Liver (tissue), 9 donors: ENCODE data around the gene PCDH9. TPM values are rescaled to one million over a fixed set of nuclear protein-coding genes. Genes with fewer than 3 reads are reported as not detected.

Experiments
- DNase-seq: peaks from one replicate; pipeline ENCODE4 v3.0.0-alpha.2; 2017; ENCODE audit warnings: low spot score
- H3K27ac ChIP-seq, 2 donors: one replicate each; pipeline ENCODE4 v1.7.0; 2013; ENCODE audit warnings: inconsistent platforms in 2 of 2, low read length in 2 of 2, control low read depth in 1 of 2, low read depth in 1 of 2, mild to moderate bottlenecking in 1 of 2
- H3K27me3 ChIP-seq, 4 donors: one replicate each; pipeline versions ENCODE4 v1.6.1 to v1.7.0; 2013; ENCODE audit warnings: low read length in 3 of 4, inconsistent platforms in 1 of 4, mild to moderate bottlenecking in 1 of 4, moderate library complexity in 1 of 4; ENCODE audit not compliant: control insufficient read depth in 4 of 4, insufficient read depth in 4 of 4
- H3K36me3 ChIP-seq, 4 donors: one replicate each; pipeline versions ENCODE4 v1.6.1 to v1.7.0; 2013; ENCODE audit warnings: low read length in 3 of 4, mild to moderate bottlenecking in 3 of 4, low read depth in 1 of 4, moderate library complexity in 1 of 4; ENCODE audit not compliant: control insufficient read depth in 4 of 4, insufficient read depth in 3 of 4
- H3K4me1 ChIP-seq, 4 donors: one replicate each; pipeline versions ENCODE4 v1.6.1 to v1.7.0; 2013; ENCODE audit warnings: low read length in 3 of 4, mild to moderate bottlenecking in 3 of 4, moderate library complexity in 1 of 4; ENCODE audit not compliant: control insufficient read depth in 4 of 4, insufficient read depth in 4 of 4
- H3K4me3 ChIP-seq, 3 donors: one replicate each; pipeline versions ENCODE4 v1.6.1 to v1.7.0; 2013; ENCODE audit warnings: low read length in 3 of 3, control low read depth in 1 of 3, low read depth in 1 of 3, mild to moderate bottlenecking in 1 of 3
- H3K9ac ChIP-seq, 2 donors: one replicate each; pipeline ENCODE4 v1.7.0; 2013; ENCODE audit warnings: low read length in 2 of 2, mild to moderate bottlenecking in 2 of 2, moderate library complexity in 2 of 2, control low read depth in 1 of 2, low read depth in 1 of 2
- H3K9me3 ChIP-seq, 4 donors: one replicate each; pipeline versions ENCODE4 v1.6.1 to v1.7.0; 2013; ENCODE audit warnings: low read length in 3 of 4; ENCODE audit not compliant: control insufficient read depth in 4 of 4
- ATF3 ChIP-seq: IDR thresholded peaks from 2 replicates; pipeline ENCODE4 v1.6.1; 2016; ENCODE audit warnings: antibody characterized with exemption
- EGR1 ChIP-seq, 2 donors: IDR thresholded peaks; 2 replicates each; pipeline ENCODE4 v1.6.1; 2016 to 2018; ENCODE audit warnings: antibody characterized with exemption in 2 of 2, low read depth in 2 of 2
- FOXA1 ChIP-seq: IDR thresholded peaks from 2 replicates; pipeline ENCODE4 v1.6.1; 2016; ENCODE audit warnings: antibody characterized with exemption
- FOXA2 ChIP-seq: IDR thresholded peaks from 2 replicates; pipeline ENCODE4 v1.6.1; 2016; ENCODE audit warnings: antibody characterized with exemption
- GABPA ChIP-seq, 2 donors: IDR thresholded peaks in 1 of 2; conservative IDR thresholded peaks in 1 of 2; 2 replicates each; pipeline ENCODE4 v1.6.1; 2016; ENCODE audit warnings: antibody characterized with exemption in 2 of 2, mild to moderate bottlenecking in 1 of 2, moderate library complexity in 1 of 2
- HNF4G ChIP-seq: IDR thresholded peaks from 2 replicates; pipeline ENCODE4 v1.6.1; 2016; ENCODE audit warnings: antibody characterized with exemption
- JUND ChIP-seq, 2 donors: IDR thresholded peaks; 2 replicates each; pipeline ENCODE4 v1.6.1; 2016; ENCODE audit warnings: antibody characterized with exemption in 2 of 2
- MAX ChIP-seq: IDR thresholded peaks from 2 replicates; pipeline ENCODE4 v1.6.1; 2016; ENCODE audit warnings: antibody characterized with exemption
- NR2F2 ChIP-seq: IDR thresholded peaks from 2 replicates; pipeline ENCODE4 v1.6.1; 2016; ENCODE audit warnings: antibody characterized with exemption
- RAD21 ChIP-seq, 2 donors: IDR thresholded peaks; 2 replicates each; pipeline ENCODE4 v1.6.1; 2016; ENCODE audit warnings: antibody characterized with exemption in 2 of 2, mild to moderate bottlenecking in 2 of 2
- REST ChIP-seq: IDR thresholded peaks from 2 replicates; pipeline ENCODE4 v1.6.1; 2016; ENCODE audit warnings: antibody characterized with exemption, mild to moderate bottlenecking
- RXRA ChIP-seq, 2 donors: IDR thresholded peaks; 2 replicates each; pipeline ENCODE4 v1.6.1; 2017 to 2018; ENCODE audit warnings: antibody characterized with exemption in 2 of 2, mild to moderate bottlenecking in 1 of 2
- SP1 ChIP-seq: IDR thresholded peaks from 2 replicates; pipeline ENCODE4 v1.6.1; 2018; ENCODE audit warnings: antibody characterized with exemption, mild to moderate bottlenecking
- TAF1 ChIP-seq: conservative IDR thresholded peaks from 2 replicates; pipeline ENCODE4 v1.6.1; 2016; ENCODE audit warnings: antibody characterized with exemption, mild to moderate bottlenecking
- YY1 ChIP-seq: IDR thresholded peaks from 2 replicates; pipeline ENCODE4 v1.6.1; 2016; ENCODE audit warnings: antibody characterized with exemption, mild to moderate bottlenecking
- ZBTB33 ChIP-seq: IDR thresholded peaks from 2 replicates; pipeline ENCODE4 v1.6.1; 2016; ENCODE audit warnings: antibody characterized with exemption
- WGBS: extraction: QIAGEN DNeasy Blood & Tissue Kit; methylation state at CpG from one replicate; pipeline ENCODE4 v1.1.7; 2013; 5-methylcytosine and 5-hydroxymethylcytosine counted together
- polyA plus RNA-seq, 2 donors: library from polyadenylated mRNA; stranded (reverse) in 1 of 2; unstranded in 1 of 2; fragments of 200-250 nt in 1 of 2; fragments of >200 nt in 1 of 2; fragmentation: Nextera tagmentation in 1 of 2; extraction: Ambion mirVana in 1 of 2; gene quantifications; one replicate each; pipeline versions ENCODE4 v1.2.1 to v1.2.3, GENCODE V29; 2013 to 2015
- total RNA-seq, 2 donors: library from RNA; depleted of rRNA; stranded (reverse); fragments of >200 nt; gene quantifications; one replicate each; pipeline ENCODE4 v1.2.3, GENCODE V29; 2014
- donor health status: healthy.
- donor health status: healthy.
- donor health status: healthy.
- donor health status: healthy.
- donor health status: healthy.

Gene PCDH9
- total and polyA plus RNA-seq, 4 donors, result 0.90 to 4.0 (median 2.2) TPM

- Histone ChIP-seq H3K27ac (no peak overlapping the region), H3K9ac (no peak overlapping the region), H3K36me3 (no peaks in the 10 kb centered on the region), H3K4me1 (no peaks in the 10 kb centered on the region), H3K4me3 (no peak overlapping the region), H3K27me3 (no peaks in the 10 kb centered on the region), H3K9me3 (no peaks in the 10 kb centered on the region)
- DNase-seq, result no peak
- 81% methylated on average over 5 of the region's 5 CpGs for WGBS
- TF ChIP-seq FOXA1, result no peak
- no peak for TF ChIP-seq ZBTB33
Measured at GRCh38 chr13:66266761-66267160, 963.4 kb downstream of the PCDH9 start.

- TF ChIP-seq FOXA2, result no peak
- no peak for TF ChIP-seq SP1
- no peak for TF ChIP-seq MAX
- TF ChIP-seq YY1, result no peak
- TF ChIP-seq HNF4G, result no peak
- no peak for TF ChIP-seq ZBTB33
- no peak for TF ChIP-seq RXRA (IDR thresholded peaks at IDR 0.05)
- TF ChIP-seq JUND (IDR thresholded peaks at IDR 0.05), result no peak
- TF ChIP-seq FOXA1, result no peak
- no peak for DNase-seq
- 81% methylated on average over 1 of the region's 1 CpG for WGBS
- Histone ChIP-seq H3K9ac (no peak overlapping the region), H3K4me1 (no peaks in the 10 kb centered on the region), H3K27ac (no peak overlapping the region), H3K36me3 (no peaks in the 10 kb centered on the region), H3K27me3 (no peaks in the 10 kb centered on the region), H3K9me3 (no peaks in the 10 kb centered on the region), H3K4me3 (no peak overlapping the region)
Measured at GRCh38 chr13:66266348-66266747, 963.8 kb downstream of the PCDH9 start.

- Histone ChIP-seq H3K36me3 (no peaks in the 10 kb centered on the region), H3K9ac (no peak overlapping the region), H3K27me3 (no peaks in the 10 kb centered on the region), H3K4me1 (no peaks in the 10 kb centered on the region), H3K27ac (no peak overlapping the region), H3K4me3 (no peak overlapping the region), H3K9me3 (peaks cover 0 to under 1% (median 0%) of the 10 kb centered on the region in 4 donors)
- no peak for DNase-seq
- 65% methylated on average over 4 of the region's 4 CpGs for WGBS
- TF ChIP-seq YY1 (no peak), GABPA (IDR thresholded peaks at IDR 0.05 in 1 of 2, conservative IDR thresholded peaks at IDR 0.05 in 1 of 2) (no peak), FOXA1 (no peak), NR2F2 (no peak), RXRA (IDR thresholded peaks at IDR 0.05) (no peak), SP1 (no peak), REST (no peak), EGR1 (IDR thresholded peaks at IDR 0.05; ENCODE audit: low read depth in 2 of 2) (no peak), ZBTB33 (no peak), JUND (IDR thresholded peaks at IDR 0.05) (no peak), FOXA2 (no peak), TAF1 (no peak), MAX (no peak), ATF3 (no peak), RAD21 (IDR thresholded peaks at IDR 0.05) (no peak), HNF4G (no peak)
Measured at GRCh38 chr13:66265371-66265770, 964.8 kb downstream of the PCDH9 start.
